HG02571 (cell line): ENCODE measurements around the gene TRPV5.

Experiments
- ATAC-seq: cut with Tn5 transposase; IDR thresholded peaks from one replicate; pipeline ENCODE4 v1.9.1; 2021; ENCODE audit warnings: mild to moderate bottlenecking, moderate library complexity; ENCODE audit not compliant: unreplicated experiment

TRPV5 gene

DNA sequence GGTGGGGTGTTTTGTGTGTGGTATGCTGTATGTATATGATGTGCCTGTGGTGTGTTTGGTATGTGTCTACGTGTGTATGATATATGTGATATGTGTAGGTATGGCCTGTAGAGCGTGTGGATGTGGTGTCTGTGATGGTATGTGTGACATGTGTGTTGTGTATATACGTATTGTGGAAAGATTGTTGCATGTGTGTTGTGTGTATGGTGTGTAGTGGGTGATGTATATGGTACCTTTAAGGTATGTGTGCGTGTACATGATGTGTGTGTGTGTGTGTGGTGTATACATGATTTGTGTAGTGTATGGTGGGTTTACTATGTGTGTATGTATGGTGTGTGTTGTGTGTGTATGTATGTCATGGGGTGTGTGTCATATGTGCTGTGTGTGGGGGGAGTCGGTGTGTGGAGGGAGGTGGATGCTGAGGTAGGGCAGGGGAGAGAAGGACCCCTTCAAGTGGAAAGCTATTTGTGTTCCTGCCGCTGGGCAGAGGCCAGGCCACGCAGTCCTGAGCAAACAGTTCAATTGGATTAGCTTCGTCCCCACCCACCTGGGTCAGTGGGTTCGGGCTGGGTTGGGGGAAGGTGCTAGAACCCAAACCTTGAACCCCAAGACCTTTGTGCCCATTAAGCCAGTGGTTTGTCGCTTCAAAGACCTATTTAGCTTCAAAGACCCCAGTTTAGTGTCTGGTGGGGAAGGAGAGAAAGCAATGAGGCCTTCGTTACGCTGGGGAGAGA, 46.1 kb downstream of the TRPV5 start:
- ATAC-seq = no peak

- ATAC-seq = no peak
These were observed 46.7 kb downstream of the TRPV5 start for GRCh38 chr7:142886866-142887265.

GRCh38 chr7:142885311-142886230, 48.0 kb downstream of the TRPV5 start, which contains the start of gene TRPV6:
Gene TRPV6 (minus strand): TSS chr7:142885745.
- ATAC-seq = no peak

DNA sequence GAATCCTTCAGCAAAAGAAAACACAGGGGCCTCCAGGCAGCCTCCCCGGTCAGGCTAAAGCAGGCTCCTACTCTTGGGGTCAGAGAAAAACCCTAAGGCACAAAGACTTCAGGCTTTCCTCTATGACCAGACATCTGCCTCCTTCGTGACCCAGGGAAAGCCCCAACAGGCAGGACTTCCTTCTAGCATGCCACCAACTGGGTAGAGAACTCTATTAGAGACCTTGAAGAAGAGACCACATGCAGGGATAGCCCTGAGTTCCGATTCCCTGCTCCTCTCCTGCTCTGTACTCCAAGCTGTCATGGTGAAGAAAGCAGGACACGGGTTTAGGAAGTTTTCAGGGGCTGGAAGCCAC, 49.3 kb downstream of the TRPV5 start:
- no peak for ATAC-seq

- ATAC-seq = no peak
These were observed 49.8 kb downstream of the TRPV5 start for GRCh38 chr7:142883571-142884285.

DNA sequence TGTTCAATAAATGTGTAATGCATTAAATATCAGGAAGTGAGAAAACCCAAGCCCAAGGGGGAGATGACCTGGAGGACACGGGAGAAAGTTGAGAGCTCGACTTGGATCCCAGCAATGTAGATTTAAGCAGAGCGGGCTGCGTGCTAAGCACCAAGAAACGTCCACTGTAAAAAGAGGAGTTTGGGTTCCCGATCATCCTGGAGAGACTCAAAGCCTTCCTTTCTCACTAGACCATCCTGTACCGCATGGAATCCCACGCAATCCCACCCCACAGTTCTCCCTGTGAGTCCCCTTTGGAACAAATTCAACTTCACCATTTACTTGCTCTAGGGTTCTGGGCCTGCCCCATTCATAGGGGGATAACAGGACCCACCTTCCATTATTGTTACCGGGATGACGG, 50.4 kb downstream of the TRPV5 start:
- ATAC-seq = no peak

DNA sequence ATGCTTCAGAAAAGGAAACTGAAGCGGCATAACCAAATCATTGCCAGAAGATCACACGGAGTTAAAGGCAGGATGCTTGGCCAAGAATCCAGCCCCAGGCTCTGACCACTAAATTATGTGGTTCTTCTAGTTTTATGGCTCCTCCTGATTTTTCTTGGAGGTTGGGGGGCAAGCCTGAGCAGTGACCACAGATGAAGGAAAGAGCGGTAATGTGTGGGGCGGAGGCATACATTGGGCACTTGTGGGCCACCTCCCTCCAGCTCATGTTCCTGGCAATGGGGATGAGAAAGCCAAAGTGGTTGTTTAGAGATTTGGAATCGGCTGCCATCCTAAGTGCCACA, 51.2 kb downstream of the TRPV5 start:
- no peak for ATAC-seq

DNA sequence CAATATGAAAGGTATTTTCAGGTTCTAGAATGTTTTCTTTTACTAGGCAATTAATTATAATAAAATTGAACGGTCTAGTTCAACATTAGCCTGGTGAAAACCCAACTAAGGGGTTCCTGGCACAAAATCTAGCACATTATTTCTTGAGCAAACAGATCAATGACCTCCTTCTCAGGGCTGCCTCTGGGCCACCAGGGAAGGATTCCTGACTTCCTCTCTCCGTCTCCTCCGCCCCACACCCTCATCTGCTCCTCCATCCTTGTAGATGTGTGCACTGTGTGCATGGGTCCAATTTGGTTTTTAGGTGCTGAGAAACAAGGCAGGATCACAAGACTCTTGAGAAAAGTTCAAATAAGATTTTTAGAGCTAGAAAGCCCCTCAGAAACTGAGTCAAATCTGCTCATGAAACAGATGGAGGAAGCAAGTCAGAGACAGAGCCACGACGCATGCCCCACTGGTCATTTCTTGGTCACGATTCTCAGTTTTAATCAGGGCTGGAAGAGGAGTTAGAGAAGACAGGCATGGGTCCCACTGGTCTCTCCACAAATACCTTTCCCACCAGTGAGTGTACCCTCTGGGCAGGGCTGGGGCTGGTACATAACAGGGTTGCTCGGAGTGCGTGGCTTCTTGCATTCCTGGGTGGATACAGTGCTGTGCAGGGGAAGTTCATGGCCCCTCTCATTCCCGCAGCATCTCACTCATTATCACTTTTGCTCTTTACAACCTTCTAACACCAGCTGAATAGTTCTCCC, 51.8 kb downstream of the TRPV5 start:
- ATAC-seq = peak; percentile 51

- ATAC-seq = no peak
These were observed 52.6 kb downstream of the TRPV5 start for GRCh38 chr7:142880876-142881505.

DNA sequence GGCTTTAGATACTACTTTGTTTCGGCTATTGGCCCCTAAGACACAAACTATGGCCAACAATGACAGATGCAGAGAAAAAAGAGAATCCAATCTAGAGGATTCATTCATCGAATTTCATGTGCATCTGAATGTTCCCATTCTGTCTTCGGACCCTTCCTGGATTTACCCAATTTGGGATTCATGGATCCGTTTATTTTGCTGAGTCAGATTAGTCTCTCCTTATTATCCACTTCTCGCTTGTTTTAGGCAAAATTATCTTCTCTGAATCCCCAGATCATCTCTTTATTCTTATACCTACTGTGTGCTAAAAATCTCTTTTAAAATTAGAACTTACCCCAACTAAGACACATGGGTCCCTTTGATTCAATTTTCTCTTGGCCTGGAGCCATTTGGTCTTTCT, 54.5 kb downstream of the TRPV5 start:
- no peak for ATAC-seq

- ATAC-seq = no peak
These were observed 55.2 kb downstream of the TRPV5 start for GRCh38 chr7:142878315-142878714.

DNA sequence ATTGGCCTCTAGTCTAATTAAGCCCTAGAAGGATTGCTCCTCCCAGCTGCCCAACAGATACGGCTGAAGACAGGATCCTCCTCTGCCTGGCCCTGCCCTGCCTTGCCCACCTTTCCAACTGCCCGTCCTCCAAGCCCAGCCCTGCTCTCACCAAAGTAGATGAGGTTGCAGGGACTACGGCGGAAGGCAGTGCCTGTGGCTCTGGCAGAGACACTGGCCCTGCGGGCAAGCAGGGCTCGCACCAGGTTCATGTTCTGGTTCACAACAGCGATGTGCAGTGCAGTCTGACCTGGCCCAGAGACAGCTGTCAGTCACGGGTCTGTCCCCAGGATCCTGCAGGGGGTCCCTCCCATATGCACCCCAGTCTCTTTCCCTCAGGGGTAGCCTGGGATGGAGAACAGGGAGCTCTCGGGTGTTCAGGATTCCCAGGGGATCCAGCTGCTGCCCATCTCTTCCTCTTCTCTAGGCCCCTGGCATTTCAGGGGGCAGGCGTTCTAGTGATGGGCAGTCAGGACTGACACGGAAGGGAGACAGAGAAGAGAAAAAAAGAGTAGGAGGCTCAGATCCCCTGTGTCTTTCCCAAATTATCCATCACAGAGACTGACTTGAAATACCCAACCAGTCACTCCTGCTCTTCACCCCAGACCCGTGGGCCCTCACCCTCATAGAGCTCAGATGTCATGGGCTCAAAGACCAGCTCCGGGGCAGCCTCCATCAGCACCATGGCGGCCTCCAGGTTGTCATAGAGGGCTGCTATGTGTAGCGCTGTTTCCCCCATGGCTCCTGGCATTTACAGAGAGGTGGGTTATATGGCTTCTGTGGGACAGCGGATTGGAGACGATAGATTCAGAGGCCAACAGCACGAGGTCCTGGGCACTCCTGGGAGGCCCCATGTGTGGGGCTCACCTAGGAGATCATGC, 56.3 kb downstream of the TRPV5 start:
- no peak for ATAC-seq

- no peak for ATAC-seq
These were observed 57.1 kb downstream of the TRPV5 start for GRCh38 chr7:142876236-142876960.

- ATAC-seq = no peak
These were observed 58.1 kb downstream of the TRPV5 start for GRCh38 chr7:142875456-142875855.

GRCh38 chr7:142874837-142875236, 58.7 kb downstream of the TRPV5 start:
- no peak for ATAC-seq

- ATAC-seq = no peak
These were observed 59.1 kb downstream of the TRPV5 start for GRCh38 chr7:142874409-142874808.

DNA sequence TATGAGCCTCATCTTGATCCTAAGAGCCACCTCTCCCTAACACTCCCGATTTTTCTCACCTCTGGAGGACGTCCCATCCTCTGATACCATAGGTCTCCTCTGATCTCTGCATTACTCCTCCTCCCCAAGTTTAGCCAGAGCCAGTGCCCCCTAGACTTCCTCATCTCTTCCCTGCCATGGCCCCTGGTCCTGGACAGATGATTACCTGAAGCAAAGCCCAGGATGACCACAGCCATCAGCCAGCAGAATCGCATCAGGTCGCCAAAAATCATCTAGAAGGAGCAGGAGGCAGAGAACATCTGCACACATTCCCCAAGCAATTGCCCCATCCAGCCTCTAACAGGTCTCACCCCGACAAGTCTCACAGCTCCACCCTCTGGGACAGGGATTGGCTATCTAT, 59.7 kb downstream of the TRPV5 start:
- no peak for ATAC-seq

- ATAC-seq = no peak
These were observed 60.2 kb downstream of the TRPV5 start for GRCh38 chr7:142873281-142873784.
